Stimulated activated CD4-positive, alpha-beta T cell treated with anti-CD3 and anti-CD28 coated beads, Interleukin-15, amount 100 ng/mL, for 1 hour (primary cell): Measurements from ENCODE around the gene METTL6.
"Not testable (repeated sequence)": the region's sequence is repeated elsewhere in the genome, so short reads cannot be mapped to it uniquely, and the experiment has no call there.

Experiments used
- DNase-seq, 2 donors: peaks; one replicate each; pipeline ENCODE4 v3.0.0-alpha.2; 2020; ENCODE audit warnings: low read depth in 1 of 2, low spot score in 1 of 2

The METTL6 gene, protein sequence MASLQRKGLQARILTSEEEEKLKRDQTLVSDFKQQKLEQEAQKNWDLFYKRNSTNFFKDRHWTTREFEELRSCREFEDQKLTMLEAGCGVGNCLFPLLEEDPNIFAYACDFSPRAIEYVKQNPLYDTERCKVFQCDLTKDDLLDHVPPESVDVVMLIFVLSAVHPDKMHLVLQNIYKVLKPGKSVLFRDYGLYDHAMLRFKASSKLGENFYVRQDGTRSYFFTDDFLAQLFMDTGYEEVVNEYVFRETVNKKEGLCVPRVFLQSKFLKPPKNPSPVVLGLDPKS

DNA sequence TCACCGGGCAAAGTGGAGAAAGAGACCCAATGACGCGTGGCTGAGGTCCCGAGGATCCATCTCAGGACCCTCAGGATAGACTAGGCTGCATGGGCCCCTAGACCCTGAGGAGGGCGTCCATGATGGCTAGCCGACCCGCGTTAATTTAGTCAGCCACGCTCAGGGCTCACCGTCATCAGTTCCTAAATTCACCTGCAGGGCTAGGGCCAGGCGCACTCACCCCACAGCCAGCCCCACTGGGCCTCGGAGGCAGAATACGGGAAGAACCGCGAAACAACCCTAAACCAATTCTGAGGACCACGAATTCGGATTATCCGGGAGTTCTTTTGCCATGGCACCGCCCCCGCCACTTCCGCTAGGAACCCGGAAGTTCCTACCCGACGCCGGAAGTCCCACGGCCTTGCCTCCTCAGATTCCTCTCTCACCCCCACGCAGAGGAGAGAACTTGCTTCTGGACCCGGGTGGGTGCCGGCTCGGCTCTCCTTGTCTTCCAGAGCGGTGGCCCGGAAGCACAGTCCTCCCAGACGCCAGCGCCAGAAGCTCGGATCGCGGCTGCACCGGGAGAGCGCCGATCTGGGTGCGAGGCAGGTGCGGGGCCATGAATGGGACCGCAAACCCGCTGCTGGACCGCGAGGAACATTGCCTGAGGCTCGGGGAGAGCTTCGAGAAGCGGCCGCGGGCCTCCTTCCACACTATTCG is at the start of gene METTL6, which contains the start of gene EAF1:
Gene METTL6 (minus strand): TSS at position 363 of the 699 bp plus-strand sequence. CDS start 1,033 bp downstream, outside the sequence.
Gene EAF1 (plus strand): TSS at position 417 of the 699 bp plus-strand sequence. CDS start 182 bp downstream, at position 599.
- peak; percentile 65 to 79 for DNase-seq

DNA sequence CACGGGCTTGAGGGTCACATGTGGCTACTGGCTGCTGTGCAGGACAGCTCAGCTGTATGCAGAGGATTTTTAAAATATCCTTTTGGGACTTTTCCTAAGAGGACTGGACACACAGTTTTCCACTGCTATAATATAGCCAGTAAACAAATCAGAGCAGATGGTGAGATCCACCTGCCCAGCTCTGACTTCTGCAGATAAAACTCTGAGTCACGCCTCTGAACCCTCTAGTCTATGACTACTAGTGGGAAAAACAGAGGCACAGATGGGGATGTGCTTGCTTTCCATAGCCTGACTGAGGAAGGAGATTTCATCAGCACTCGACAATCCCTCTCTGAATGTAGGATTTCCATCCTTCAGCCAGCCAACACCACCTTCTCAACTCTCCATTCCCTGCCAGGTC is 49.0 kb upstream of the METTL6 start:
- DNase-seq = no peak

DNA sequence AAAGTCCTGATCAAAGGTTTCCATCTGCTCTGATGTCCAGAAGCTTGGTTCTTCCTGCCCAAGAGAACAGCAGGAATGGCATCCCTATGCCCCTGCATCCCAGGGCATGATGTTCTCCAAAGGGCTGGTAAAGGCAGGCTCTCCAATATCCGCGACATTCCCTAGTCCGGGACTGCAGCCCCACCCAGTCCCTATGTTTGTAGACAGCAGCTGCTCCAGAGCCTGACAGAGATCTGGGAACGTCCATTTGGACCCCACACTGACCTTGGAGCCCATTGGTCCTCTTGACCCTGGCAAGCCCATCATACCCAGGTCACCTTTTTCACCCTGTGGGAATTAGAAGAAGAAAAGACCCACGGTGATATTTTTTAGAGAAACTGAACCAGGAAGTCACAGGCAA is 47.8 kb upstream of the METTL6 start:
- DNase-seq = no peak

- no peak for DNase-seq
These were observed 44.5 kb upstream of the METTL6 start for GRCh38 chr3:15471861-15472260.

DNA sequence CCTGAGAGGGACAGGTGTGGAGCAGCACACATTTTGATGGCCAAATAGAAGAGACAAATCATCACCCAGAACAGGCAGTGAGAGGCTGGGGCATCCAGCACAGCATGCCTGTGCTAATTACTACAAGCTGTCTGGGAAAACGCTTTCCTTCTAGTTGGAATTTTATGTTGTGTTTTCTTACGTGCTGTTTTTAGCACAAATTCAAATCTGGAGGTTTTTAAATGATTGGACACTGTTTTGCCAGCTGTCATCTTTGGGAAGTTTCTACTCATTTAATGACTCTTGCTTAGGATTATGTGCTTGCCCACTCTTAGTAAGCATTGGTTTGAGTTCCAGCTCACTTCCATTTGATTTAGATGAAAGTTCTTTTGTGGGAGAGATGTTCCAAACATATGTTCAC is 43.5 kb upstream of the METTL6 start:
- no peak for DNase-seq

DNA sequence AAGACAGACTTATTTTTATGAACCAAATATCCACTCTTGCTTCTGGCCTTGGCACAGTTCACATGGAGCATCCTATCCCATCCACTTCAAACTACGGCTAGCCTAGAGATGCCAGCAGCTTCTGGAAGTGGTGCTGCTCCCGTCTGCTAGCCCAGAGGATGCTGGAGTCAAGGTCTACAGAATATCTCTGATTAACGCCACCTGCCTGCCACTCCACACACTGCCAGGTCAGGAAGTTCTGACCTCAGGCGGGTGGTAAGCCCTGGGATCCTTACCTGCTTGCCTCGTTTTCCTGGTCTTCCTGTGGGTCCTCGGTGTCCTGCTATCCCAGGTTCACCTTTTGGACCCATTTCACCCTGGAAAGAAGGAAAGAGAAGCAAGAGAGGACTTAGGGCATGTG is 42.9 kb upstream of the METTL6 start:
- DNase-seq = no peak

DNA sequence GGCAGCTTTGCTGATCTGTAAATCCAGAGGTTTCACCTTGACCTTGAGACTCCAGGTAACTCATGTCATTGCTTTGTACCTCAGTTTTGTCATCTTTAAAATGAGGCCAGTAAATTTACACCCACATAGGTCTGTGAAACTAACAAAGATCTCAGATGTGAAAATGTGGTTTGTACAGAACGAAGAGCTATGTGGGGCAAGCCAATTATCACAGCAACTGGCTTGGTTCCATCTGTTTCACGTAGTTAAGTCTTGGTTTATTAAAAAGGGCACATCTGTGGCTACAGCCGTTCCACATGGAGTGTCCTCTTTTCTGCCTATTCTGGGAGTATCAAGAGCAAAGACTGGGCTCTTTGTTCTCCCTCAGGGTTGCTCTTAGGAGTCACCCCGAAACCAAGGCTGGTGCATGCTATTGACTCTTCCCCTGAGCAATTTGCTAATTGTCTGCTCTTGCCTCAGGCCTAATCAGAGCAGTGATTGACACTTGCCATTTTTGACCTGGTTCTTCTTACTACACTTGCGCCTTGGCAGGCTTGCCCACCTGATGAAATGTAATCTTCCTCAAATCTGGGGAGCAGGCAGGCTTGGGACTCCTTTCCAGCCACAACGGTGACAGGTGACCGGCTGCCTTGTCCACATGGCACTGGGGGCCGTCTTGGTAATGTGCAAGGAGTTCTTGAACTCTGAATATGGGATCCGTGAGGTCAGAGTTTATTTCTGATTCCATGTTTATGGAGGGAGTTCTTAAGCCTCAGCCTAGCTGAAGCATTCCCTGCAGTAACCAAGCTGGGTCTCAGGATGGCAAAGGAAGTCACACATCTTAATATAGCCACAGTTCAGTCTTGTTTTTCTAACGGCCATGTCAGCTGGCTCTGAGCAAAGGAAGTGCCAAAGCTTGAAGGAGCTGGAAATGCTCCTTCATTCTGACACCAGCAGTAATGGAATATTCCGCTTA is 40.2 kb upstream of the METTL6 start:
- DNase-seq = no peak

DNA sequence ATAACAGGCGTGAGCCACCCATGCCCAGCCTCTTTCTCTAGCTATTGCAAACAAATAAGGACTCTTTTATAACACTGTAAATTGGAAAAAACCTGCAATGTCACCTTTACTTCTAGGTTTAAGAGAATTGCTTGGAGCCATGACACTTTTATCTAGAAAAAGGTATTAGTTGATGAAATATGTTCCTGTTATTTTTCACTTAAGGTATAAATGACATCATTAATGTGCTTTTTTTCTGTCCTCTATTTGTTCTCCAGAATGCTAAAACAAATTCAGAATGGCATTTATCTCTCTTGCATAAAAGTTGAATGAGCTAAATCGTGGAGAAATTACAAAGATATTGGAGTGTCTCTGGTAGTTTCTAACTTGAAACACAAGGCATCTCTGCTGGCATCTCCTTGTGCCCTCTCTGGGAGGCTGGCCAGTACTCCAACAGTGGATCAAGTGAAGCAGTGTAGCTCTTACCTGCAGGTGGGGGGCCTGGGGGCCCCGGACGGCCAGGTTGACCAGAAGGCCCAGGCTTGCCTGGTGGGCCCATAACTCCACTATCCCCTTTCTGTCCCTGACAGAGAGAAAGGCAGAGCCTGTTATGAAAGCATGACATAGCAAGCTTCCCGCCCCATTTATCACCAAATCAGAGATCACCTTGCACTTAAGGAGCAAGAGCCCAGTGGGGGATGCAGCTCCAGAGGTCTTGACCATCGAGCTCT is 38.7 kb upstream of the METTL6 start:
- DNase-seq = no peak

DNA sequence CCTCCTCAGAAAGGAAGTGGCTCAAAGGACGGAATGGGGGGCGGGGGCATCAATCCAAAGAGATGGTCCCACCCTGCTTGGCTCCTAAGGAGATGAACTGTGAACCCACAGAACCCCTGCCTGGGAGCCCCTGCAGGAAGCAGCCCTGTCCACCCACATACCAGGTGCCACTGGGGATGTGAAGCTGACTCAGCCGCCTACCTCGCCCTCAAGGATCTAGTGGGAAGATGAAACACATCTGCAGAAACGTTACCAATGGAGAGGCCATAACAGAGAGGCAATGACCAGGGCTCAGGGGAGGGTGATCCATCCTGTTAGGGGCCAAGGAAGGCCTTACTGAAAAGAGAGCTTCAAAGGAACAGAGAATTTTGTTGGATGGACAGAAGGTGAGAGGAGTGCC is 35.1 kb upstream of the METTL6 start:
- DNase-seq = no peak

DNA sequence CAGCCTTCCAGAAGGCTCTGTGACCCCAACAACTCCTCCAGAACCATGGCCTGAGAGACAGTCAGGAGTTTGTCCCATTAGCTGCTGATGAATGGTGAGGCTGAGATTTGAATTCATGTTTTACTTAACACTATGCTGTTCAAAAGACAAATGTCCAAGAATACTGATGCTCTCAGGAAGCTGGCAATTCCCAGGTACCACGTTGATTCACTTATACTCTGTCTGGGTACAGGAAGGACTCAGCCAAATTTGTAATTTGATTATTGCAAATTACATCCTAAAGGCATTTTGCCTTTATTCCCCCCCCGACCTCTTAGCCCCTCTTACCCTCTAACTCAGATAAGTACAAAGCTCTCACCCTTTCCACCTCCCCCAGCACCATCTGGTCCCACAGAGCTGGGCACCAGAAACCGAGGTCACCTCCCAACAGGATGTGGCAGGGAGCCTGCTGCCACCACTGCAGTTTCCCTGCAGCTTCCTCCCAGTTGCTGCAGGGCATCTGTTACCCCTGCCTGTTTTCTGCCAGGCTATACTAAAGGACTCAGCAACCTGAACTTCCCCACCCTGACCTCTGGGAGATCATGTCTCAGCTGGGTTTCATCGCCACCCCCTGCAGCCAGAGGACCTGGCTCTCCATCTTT is 33.7 kb upstream of the METTL6 start:
- DNase-seq = no peak

DNA sequence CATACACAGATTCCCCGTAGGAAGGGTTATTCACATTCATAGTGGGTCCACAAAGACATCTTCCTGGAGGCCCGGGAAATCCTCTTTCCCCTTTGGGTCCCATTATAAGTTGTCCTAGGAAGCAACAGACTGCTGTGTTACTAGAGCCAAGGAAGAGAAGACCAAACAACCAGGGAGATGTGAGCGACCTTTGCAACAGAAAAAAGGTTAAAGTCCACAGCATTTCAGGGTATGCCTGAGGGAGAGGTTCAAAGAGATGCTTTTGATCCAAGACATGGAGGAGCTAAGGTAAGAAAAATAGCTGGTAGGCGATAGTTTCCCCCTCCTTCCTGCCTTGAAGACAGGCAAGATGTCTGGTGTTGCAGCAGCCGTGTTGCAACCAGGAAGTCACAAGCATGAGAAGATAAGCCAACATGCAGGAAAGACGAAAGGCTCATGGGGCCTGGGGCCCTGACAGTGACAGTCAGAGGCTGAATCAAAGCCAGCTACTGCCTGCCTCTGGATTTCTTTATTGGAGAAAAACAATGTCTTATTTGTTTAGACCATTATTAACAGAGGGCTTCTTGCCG is 31.0 kb upstream of the METTL6 start:
- no peak for DNase-seq

DNA sequence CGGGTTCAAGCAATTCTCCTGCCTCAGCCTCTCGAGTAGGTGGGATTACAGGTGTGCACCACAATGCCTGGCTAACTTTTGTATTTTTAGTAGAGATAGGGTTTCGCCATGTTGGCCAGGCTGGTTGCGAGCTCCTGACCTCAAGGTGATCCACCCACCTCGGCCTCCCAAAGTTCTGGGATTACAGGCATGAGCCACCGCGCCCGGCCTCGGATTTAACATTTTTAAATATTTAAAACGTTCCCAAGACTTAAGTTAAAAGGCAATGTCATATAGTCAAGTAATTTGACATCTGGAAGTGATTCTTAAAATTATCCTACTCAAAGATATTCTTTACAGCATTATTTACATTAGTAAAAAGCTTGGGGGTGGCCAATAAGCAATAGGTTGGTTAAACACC is 29.6 kb upstream of the METTL6 start:
- DNase-seq = not testable (repeated sequence)

DNA sequence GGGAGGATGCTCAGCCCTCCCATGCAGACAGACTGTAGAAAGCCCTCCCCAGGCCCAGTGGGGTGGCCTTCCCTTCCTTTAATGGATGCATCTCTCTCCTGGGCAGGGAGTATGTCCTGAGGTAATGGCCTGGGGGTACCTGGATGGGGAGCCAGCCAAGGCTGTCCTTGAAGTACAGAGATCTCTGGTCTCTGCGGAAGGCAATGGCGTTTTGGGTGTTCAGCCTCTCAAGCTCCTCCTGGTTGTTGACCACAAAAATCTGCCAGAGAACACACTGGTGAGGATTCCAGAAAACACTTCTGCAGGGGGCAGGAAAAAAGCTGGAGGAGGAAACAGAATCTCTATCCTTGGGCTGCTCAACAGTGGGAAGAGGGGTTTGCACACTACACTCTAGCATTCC is 29.0 kb upstream of the METTL6 start:
- no peak for DNase-seq

DNA sequence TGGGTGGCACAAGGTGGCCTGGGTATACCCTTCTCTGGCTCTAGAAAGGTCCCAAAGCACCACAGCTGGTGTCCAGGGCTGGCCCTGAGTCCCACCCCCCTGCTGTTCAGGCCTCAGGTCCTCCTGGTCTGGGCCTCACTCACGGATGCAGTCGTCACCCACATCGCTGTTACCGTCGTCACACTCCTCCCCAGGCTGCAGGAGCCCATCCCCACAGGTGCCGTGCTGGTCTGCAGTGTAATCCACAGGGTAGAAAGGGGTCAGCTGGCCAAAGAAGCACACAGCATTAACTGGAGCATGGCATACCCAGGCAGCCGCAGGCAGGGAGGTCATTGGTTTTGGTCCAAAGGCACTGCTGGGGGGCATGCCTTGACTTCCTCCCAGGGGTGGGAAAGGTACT is 28.4 kb upstream of the METTL6 start:
- no peak for DNase-seq

- DNase-seq = no peak
These were observed 27.6 kb upstream of the METTL6 start for GRCh38 chr3:15454965-15455364.

- DNase-seq = no peak
These were observed 26.8 kb upstream of the METTL6 start for GRCh38 chr3:15453991-15454625.

- DNase-seq = no peak
These were observed 26.2 kb upstream of the METTL6 start for GRCh38 chr3:15453501-15453900.

DNA sequence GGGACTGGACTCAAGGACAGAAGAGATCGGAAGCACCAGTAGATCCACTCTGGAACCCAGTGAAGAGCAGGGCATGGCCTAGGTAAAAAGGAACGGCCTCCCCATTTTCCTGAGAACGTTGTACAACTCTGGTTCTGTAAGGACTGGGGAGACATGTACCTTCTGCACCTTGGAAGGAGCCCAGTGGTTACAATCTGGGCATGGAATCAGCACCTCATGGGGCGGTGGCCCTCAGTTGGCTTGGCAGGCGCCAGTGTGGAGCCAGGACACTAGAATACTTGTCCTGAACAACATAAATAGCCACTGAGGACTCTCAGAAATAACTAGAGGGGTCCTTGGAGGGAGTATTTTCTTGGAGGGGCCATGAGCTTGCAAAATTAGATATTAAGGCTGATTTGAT is 25.6 kb upstream of the METTL6 start:
- no peak for DNase-seq

- no peak for DNase-seq
These were observed 24.8 kb upstream of the METTL6 start for GRCh38 chr3:15452156-15452555.
